GM12873 (cell line): ENCODE measurements around the gene GRAMD2B.

Source experiments
- TF ChIP-seq, protein P1 (sequence below): IDR thresholded peaks from 2 replicates; pipeline ENCODE4 v1.5.1; 2012; ENCODE audit warnings: low read depth, mild to moderate bottlenecking, moderate library complexity, low read length, control low read depth; ENCODE audit not compliant: insufficient read depth; ENCODE audit errors: missing control alignments

GRAMD2B gene

DNA sequence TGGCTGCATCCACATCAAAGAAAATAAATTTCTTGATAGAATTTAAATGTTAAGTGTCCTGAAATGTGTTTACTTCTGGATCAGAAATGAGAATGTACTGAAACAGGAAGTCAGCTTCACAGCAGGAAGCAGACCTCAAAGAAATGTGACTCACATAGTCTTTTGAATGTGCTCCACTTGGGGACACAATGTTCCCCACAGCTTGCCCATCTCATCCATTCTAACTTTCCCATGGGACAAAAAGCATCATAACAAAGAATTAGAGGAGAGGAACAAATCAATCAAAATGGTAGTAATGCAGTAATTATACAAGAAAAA, 85.7 kb downstream of the GRAMD2B start:
- TF ChIP-seq, protein P1, sequence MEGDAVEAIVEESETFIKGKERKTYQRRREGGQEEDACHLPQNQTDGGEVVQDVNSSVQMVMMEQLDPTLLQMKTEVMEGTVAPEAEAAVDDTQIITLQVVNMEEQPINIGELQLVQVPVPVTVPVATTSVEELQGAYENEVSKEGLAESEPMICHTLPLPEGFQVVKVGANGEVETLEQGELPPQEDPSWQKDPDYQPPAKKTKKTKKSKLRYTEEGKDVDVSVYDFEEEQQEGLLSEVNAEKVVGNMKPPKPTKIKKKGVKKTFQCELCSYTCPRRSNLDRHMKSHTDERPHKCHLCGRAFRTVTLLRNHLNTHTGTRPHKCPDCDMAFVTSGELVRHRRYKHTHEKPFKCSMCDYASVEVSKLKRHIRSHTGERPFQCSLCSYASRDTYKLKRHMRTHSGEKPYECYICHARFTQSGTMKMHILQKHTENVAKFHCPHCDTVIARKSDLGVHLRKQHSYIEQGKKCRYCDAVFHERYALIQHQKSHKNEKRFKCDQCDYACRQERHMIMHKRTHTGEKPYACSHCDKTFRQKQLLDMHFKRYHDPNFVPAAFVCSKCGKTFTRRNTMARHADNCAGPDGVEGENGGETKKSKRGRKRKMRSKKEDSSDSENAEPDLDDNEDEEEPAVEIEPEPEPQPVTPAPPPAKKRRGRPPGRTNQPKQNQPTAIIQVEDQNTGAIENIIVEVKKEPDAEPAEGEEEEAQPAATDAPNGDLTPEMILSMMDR = no peak

DNA sequence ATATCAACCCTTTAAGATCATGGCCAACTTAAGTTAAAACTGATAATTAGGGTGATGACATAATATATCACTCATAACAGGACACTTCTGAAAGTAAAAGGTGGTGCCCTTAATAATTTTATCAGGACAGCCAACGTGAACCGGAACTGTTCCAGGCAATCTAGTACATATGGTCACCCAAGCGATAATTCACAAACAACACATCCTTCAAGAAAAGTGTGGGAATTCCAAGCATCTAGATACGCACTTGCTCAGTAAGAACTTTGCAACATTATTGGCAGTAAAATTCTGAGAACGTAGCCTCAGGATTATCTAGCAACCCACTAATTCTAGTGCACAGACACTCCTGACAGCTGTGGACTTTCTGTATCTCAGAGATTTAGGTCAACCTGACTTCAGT, 86.1 kb downstream of the GRAMD2B start:
- TF ChIP-seq, protein P1 = no peak

DNA sequence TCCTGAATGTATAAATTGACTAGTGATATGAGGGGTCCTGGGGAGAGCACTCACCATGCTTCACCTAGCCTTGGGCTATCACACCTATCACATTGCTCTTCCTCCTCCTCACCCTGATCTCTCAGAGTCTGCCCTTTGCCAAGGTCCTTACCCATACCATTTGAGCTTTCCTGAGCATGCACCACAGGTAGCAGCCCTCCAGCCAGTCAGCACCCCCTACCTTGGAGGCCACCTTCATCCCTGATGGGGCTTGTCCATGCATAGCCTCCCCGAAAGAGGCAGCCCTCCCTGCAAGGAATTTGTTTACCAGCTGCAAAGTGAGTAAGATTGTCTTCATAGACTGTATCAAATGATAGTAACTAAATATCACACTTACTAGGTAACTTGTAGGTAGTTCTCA, 88.8 kb downstream of the GRAMD2B start:
- TF ChIP-seq, protein P1 = no peak

DNA sequence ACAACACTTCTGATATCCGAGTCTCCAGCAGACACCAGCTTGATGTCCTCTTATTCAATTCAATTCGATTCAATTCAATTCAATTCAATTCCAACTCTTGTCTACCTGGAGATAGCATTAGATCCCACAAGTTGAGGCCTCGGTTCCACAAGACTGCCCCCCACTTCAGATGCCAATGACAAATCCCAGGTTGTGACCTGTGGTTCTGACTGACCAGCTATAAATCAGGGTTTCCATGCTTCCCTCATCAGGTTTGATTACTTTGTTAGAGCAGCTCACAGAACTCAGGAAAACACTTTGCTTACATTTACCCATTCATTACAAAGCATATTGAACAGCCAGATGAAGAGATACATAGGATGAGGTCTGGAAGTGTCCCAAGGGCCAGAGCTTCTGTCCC, 89.2 kb downstream of the GRAMD2B start:
- TF ChIP-seq, protein P1 = no peak

DNA sequence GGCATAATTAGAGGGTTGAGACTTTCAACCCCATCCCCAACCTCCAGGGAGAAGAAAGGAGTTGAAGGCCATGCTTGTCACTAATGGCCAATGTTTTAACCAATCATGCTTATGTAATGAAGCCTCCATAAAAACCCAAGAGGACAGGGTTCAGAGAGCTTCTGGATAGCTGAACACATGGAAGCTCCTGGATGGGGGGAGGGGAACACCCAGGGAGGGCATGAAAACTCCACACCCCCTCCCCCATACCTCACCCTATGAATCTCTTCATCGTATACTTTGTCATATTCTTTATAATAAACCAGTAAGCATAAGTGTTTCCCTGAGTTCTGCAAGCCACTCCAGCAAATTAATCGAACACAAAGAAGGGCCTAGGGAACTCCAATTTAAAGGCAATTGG, 90.1 kb downstream of the GRAMD2B start:
- TF ChIP-seq, protein P1 = no peak

DNA sequence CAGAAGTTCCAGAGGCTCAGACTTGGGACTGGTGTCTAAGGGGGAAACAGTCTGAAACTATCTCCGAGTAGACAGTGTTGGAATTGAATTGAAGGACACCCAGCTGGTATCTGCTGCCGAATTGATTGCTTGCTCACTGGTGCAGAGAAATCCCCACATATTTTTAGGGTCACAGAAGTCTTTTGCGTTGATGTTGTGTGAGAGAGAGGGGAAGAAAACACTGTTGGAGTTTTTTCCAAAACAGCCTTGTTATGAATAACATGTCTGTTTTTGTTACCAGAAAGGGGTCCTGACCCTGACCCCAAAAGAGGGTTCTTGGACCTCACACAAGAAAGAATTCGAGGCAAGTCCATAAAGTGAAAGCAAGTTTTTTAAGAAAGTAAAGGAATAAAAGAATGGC, 90.5 kb downstream of the GRAMD2B start:
- TF ChIP-seq, protein P1 = no peak

DNA sequence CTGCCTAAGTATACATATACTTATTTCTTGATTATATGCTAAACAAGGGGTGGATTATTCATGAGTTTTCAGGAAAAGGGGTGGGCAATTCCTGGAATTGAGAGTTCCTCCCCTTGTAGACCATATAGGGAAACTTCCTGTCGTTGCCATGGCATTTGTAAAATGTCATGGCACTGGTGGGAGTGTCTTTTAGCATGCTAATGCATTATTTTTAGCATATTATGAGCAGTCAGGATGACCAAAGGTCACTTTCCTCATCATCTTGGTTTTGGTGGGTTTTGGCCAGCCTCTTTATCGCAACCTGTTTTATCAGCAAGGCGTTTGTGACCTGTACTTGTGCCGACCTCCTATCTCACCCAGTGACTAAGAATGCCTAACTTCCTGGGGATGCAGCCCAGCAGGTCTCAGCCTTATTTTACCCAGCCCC, 90.9 kb downstream of the GRAMD2B start:
- TF ChIP-seq, protein P1 = no peak

DNA sequence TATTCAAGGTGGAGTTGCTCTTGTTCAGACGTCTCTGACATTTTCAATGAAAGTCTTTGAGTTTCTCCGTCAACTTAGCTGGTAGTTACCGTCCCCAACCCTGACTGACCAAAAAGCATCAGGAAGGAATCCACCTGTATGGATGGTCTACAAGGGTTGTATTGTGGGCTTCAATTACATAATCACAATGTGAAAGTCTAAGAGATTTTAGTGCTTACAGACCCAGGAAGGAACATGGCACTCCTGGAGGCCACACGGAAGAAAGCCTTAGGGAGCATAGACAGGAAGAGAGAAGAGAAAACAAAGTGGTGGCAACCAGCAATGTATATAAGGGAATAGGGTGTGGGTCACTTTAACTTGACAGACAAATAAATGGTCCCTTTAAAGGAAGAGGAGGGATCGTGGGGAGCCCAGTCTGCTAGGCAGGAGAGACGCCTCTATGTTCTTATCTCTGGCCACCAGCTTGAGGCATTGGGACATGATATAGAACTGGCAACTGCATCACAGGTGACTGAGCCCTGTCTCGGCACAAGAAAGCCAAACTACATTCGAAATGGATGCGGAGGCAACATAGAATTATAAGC, 91.4 kb downstream of the GRAMD2B start:
- TF ChIP-seq, protein P1 = no peak
